CD4-positive, alpha-beta memory T cell (primary cell): ENCODE data around the gene ZBTB16. TPM values are rescaled to one million over a fixed set of nuclear protein-coding genes. Genes with fewer than 3 reads are reported as not detected.

Source experiments
- CTCF ChIA-PET: fragments of 350-600 bp; sonication (Branson Sonifier 250); formaldehyde crosslinking; loops from one replicate; lab custom pipeline; 2021; ENCODE audit warnings: inconsistent platforms; ENCODE audit not compliant: partially characterized antibody; lab: Charles Lee
- POLR2A ChIA-PET: fragments of 350-600 bp; sonication (Branson Sonifier 250); formaldehyde crosslinking; loops from one replicate; lab custom pipeline; 2021; ENCODE audit not compliant: partially characterized antibody; lab: Charles Lee
- DNase-seq, 5 donors: peaks; one replicate each; pipeline versions ENCODE4 v3.0.0 to v3.0.0-alpha.2; 2020 to 2022; ENCODE audit warnings: mixed read lengths in 1 of 5
- H3K27ac ChIP-seq: one replicate; pipeline ENCODE4 v1.7.0; 2013; ENCODE audit warnings: low read depth, low read length
- H3K27me3 ChIP-seq: 2 replicates; pipeline ENCODE4 v1.7.0; 2013; ENCODE audit warnings: mild to moderate bottlenecking, low read length, moderate library complexity; ENCODE audit not compliant: insufficient read depth
- H3K36me3 ChIP-seq: 2 replicates; pipeline ENCODE4 v1.7.0; 2013; ENCODE audit warnings: mild to moderate bottlenecking, low read length, moderate library complexity; ENCODE audit not compliant: insufficient read depth
- H3K4me1 ChIP-seq: 2 replicates; pipeline ENCODE4 v1.7.0; 2013; ENCODE audit warnings: mild to moderate bottlenecking, low read length, moderate library complexity; ENCODE audit not compliant: insufficient read depth
- H3K4me3 ChIP-seq, 2 donors: one replicate each; pipeline ENCODE4 v1.7.0; 2013; ENCODE audit warnings: low read length in 2 of 2, mild to moderate bottlenecking in 1 of 2
- H3K9me3 ChIP-seq, 2 donors: one replicate each; pipeline ENCODE4 v1.7.0; 2013; ENCODE audit warnings: low read length in 2 of 2, control low read depth in 1 of 2; ENCODE audit not compliant: control insufficient read depth in 1 of 2
- H3K27ac Mint-ChIP-seq, 7 donors: one replicate each; pipeline ENCODE4 v1.8.0; 2020 to 2021; ENCODE audit warnings: mixed read lengths in 7 of 7, mild to moderate bottlenecking in 6 of 7, inconsistent platforms in 3 of 7, moderate library complexity in 3 of 7
- H3K27me3 Mint-ChIP-seq, 2 donors: one replicate each; pipeline ENCODE4 v1.8.0; 2020 to 2021; ENCODE audit warnings: mixed read lengths in 2 of 2
- H3K36me3 Mint-ChIP-seq, 2 donors: one replicate each; pipeline ENCODE4 v1.8.0; 2020 to 2021; ENCODE audit warnings: mixed read lengths in 2 of 2, inconsistent platforms in 1 of 2, mild to moderate bottlenecking in 1 of 2
- H3K4me1 Mint-ChIP-seq, 4 donors: one replicate each; pipeline ENCODE4 v1.8.0; 2020 to 2021; ENCODE audit warnings: mixed read lengths in 4 of 4, mild to moderate bottlenecking in 1 of 4
- H3K4me3 Mint-ChIP-seq, 8 donors: one replicate each; pipeline ENCODE4 v1.8.0; 2020 to 2021; ENCODE audit warnings: mixed read lengths in 8 of 8, mild to moderate bottlenecking in 7 of 8, moderate library complexity in 6 of 8, inconsistent platforms in 3 of 8
- H3K9me3 Mint-ChIP-seq, 8 donors: one replicate each; pipeline ENCODE4 v1.8.0; 2020 to 2021; ENCODE audit warnings: mixed read lengths in 8 of 8, mild to moderate bottlenecking in 5 of 8, inconsistent platforms in 3 of 8, moderate library complexity in 1 of 8
- intact Hi-C: fragments of 100-400 bp; cut with micrococcal nuclease; formaldehyde crosslinking; loops from one replicate; pipeline ENCODE4 v1.15.1; 2023
- polyA plus RNA-seq, 2 donors: library from polyadenylated mRNA; unstranded; fragments of 300-500 nt; fragmentation: Illumina TruSeq; gene quantifications; one replicate each; pipeline ENCODE4 v1.2.3, GENCODE V29; 2021
- total RNA-seq, 2 experiments: library from RNA; stranded (reverse); gene quantifications; one replicate each; pipeline ENCODE4 v1.2.3, GENCODE V29; 2021

Gene ZBTB16
- total and polyA plus RNA-seq, 4 experiments from 2014 or later = 5.6 to 28.4 (median 8.6) TPM

DNA sequence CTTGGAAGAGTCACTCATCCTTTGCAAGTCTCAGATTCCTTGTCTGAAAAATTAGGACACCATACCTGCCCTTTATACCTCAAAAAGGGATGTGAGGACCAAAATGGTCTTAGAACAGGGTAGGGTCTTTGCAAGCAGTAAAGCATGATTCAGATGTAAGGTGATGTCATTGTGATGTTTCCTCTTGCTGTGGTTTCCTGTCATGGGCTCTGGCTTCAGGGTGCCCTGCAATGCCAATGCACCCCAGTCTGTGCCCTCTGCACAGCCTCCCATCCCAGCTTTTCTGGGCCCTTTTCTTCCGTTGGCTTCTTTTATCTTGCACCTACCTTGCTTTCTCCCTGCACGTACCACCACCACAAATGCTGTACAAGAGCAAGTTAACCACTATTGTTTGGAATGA, 148.9 kb downstream of the ZBTB16 start:
- ChIA-PET CTCF (interaction anchor here (1.1 to 3.5 kb wide), 3 partner anchors 18 to 312 kb away, joined by 4 to 15 read pairs (median 5); no protein-coding TSS in a partner anchor), POLR2A (interaction anchor here (0.8 to 3.5 kb wide), 6 partner anchors 8 to 48 kb away, joined by 3 to 20 read pairs (median 5); no protein-coding TSS in a partner anchor)
- Histone ChIP-seq H3K4me3 (peak overlapping the region in 1 of 2 donors; percentile 10), H3K4me1 (peaks cover 30% of the 10 kb centered on the region), H3K27ac (no peak overlapping the region), H3K27me3 (no peaks in the 10 kb centered on the region), H3K9me3 (no peaks in the 10 kb centered on the region), H3K36me3 (no peaks in the 10 kb centered on the region)
- Mint-ChIP-seq H3K4me3 (peak overlapping the region in 6 of 8 donors; percentile 0 to 62 (median 34)), H3K4me1 (peaks cover 23 to 51% (median 32%) of the 10 kb centered on the region in 4 donors), H3K27me3 (no peaks in the 10 kb centered on the region), H3K27ac (peak overlapping the region; percentile 0 to 77 (median 44)), H3K36me3 (no peaks in the 10 kb centered on the region), H3K9me3 (peaks cover 0 to 2% (median 0%) of the 10 kb centered on the region in 8 donors)
- intact Hi-C loops = no loop called here
- DNase-seq = peak; percentile 31 to 60 (median 40)

DNA sequence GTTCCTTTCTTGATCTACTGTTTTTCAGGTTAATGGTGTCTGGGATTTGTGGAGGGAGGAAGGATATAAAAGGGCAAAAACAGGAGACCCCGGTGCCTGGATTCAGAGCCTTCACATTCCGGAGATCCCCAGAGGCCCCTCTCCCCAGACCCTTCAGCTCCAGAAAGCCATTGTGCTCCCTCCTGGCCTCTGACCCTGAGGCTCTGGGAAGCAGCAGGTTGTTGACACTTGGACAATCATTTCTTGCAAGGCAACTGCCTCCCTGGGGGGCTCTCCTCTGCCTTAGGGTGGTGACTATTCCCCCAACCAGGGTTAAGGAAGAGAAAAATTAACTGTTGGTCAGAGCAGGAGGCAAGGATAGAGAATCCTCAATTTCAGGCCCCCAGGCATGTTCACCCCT, 149.8 kb downstream of the ZBTB16 start:
- Histone ChIP-seq H3K4me3 (no peak overlapping the region), H3K36me3 (no peaks in the 10 kb centered on the region), H3K4me1 (peaks cover 30% of the 10 kb centered on the region), H3K9me3 (no peaks in the 10 kb centered on the region), H3K27me3 (no peaks in the 10 kb centered on the region), H3K27ac (no peak overlapping the region)
- no peak for DNase-seq
- Mint-ChIP-seq H3K4me3 (no peak overlapping the region), H3K9me3 (peaks cover 0 to 2% (median 0%) of the 10 kb centered on the region in 8 donors), H3K36me3 (no peaks in the 10 kb centered on the region), H3K27me3 (no peaks in the 10 kb centered on the region), H3K27ac (peak overlapping the region in 2 of 7 donors; percentile 11 to 20), H3K4me1 (peaks cover 23 to 61% (median 34%) of the 10 kb centered on the region in 4 donors)
- CTCF ChIA-PET = no interaction called here
- intact Hi-C loops = no loop called here
- POLR2A ChIA-PET = interaction anchor here (1.4 to 3.5 kb wide), 3 partner anchors 26 to 49 kb away, joined by 4 to 20 read pairs (median 5); no protein-coding TSS in a partner anchor

DNA sequence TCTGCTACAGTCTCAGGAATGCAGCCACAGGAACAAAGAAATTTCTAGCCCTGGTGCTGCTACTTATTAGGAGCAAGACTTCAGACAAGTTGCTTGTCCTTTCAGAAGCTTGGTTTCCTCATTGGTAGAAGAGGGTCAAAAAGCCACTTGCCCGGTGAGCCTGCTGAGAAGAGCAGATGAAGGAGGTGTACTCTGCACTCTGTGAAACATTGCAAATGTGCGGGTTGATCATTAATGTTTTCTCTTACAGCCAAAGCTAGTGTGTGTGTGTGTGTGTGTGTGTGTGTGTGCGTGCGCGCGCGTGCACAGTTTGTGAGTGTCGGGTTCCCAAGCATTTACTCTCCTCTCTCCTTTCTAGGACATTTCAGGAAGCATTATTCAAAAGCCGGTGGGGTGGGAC, 150.4 kb downstream of the ZBTB16 start:
- intact Hi-C loops = no loop called here
- Histone ChIP-seq H3K4me3 (no peak overlapping the region), H3K4me1 (peaks cover 30% of the 10 kb centered on the region), H3K36me3 (no peaks in the 10 kb centered on the region), H3K9me3 (no peaks in the 10 kb centered on the region), H3K27me3 (no peaks in the 10 kb centered on the region), H3K27ac (no peak overlapping the region)
- Mint-ChIP-seq H3K4me1 (peaks cover 24 to 61% (median 39%) of the 10 kb centered on the region in 4 donors), H3K4me3 (no peak overlapping the region), H3K27me3 (no peaks in the 10 kb centered on the region), H3K9me3 (peaks cover 0 to 2% (median 0%) of the 10 kb centered on the region in 8 donors), H3K36me3 (no peaks in the 10 kb centered on the region), H3K27ac (peak overlapping the region in 2 of 7 donors; percentile 20 to 38)
- ChIA-PET POLR2A (interaction anchor here (1.4 to 3.5 kb wide), 2 partner anchors 26 to 43 kb away, joined by 4 to 20 read pairs; no protein-coding TSS in a partner anchor), CTCF (no interaction called here)
- DNase-seq = no peak

DNA sequence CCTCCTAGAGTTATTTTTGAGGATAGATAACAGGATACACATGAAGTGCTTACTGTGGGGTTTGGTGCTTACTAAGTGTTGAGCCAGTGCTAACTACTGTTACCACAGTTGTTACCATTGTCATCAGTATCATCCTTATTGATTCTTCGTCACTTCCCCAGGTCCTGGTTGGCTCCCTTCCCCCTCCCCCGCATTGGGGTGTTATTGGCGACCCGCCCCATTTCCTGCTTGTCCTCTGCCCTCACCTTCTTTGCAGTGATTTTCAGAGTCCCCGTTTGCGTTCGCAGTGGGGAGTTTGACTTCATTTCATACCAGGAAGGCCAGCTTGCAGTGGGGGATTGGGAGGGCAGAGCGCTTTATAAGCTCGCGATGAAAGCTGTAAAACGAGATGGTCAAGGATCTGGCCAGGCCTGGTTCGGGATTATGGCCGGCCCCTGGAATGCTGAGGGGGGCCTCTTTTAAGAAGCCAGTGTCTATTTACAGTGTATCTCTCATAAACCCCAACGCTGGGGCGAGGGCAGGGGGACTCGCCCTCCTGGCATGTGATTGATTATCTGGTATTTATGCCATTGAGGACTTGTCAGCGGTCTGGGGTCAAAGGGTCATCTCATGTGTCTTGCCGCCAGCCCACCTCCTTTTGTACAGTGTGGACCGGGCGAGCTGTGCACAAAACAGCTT, 152.1 kb downstream of the ZBTB16 start:
- H3K4me1 ChIP-seq = peaks cover 47% of the 10 kb centered on the region
- Mint-ChIP-seq H3K36me3 (no peaks in the 10 kb centered on the region), H3K4me1 (peaks cover 40 to 74% (median 55%) of the 10 kb centered on the region in 4 donors), H3K27ac (no peak overlapping the region), H3K27me3 (no peaks in the 10 kb centered on the region), H3K9me3 (peaks cover 0 to 2% (median 0%) of the 10 kb centered on the region in 8 donors), H3K4me3 (no peak overlapping the region)
- no peaks in the 10 kb centered on the region for H3K36me3 ChIP-seq
- intact Hi-C loops = no loop called here
- H3K27me3 ChIP-seq = no peaks in the 10 kb centered on the region
- DNase-seq = no peak
- no peaks in the 10 kb centered on the region for H3K9me3 ChIP-seq
- CTCF ChIA-PET = interaction anchor here (1.5 kb wide), 1 partner anchor 50 kb away, joined by 3 read pairs; no protein-coding TSS in a partner anchor
- no peak overlapping the region for H3K4me3 ChIP-seq
- no peak overlapping the region for H3K27ac ChIP-seq
- POLR2A ChIA-PET = interaction anchor here (0.7 kb wide), 1 partner anchor 117 kb away, joined by 3 read pairs; no protein-coding TSS in a partner anchor

DNA sequence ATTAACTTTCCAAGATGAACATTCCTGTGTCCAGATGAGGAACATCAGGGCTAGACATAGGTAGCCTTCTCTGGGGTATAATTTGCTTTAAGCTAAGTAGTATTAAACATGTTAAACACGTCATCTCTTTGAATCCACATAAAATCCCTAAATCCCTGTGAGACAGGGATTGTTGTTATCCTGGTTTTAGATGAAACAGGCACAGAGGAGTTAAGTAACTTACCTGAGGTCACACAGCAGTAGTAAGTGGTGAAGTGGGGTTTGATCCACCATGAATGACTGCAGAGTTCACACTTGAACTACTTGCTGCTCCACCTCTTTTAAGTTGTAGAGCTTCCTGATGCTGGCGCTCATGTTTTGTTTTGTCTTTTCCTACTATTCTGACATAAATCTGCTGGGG, 154.1 kb downstream of the ZBTB16 start:
- Histone ChIP-seq H3K36me3 (no peaks in the 10 kb centered on the region), H3K27ac (no peak overlapping the region), H3K4me1 (peaks cover 47% of the 10 kb centered on the region), H3K9me3 (no peaks in the 10 kb centered on the region), H3K4me3 (no peak overlapping the region), H3K27me3 (no peaks in the 10 kb centered on the region)
- Mint-ChIP-seq H3K4me3 (no peak overlapping the region), H3K27ac (no peak overlapping the region), H3K4me1 (peaks cover 40 to 65% (median 51%) of the 10 kb centered on the region in 4 donors), H3K9me3 (peaks cover 0 to 1% (median 0%) of the 10 kb centered on the region in 8 donors), H3K27me3 (no peaks in the 10 kb centered on the region), H3K36me3 (no peaks in the 10 kb centered on the region)
- no peak for DNase-seq
- ChIA-PET POLR2A (no interaction called here), CTCF (interaction anchor here (0.7 kb wide), 1 partner anchor 49 kb away, joined by 3 read pairs; no protein-coding TSS in a partner anchor)
- intact Hi-C loops = no loop called here

DNA sequence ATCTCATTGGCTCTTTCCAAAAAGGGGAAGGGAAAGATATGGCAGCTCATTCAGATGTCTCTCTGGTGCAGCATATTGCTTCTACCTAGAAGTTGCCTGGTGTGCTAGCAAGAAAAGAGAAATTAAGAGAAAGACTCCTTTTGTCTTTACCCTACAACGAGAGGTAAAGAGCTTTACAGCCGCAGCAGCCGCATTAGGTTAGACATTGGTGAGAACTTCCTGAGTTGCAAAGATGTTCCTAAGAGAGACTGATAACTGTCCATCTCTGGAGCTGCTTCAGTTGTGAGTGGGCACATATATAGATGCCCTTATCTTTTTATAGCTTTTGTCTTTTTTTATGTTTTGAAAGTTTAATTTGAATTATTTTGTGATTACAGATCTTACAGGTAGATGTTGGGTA, 155.9 kb downstream of the ZBTB16 start:
- Mint-ChIP-seq H3K4me1 (peaks cover 33 to 51% (median 41%) of the 10 kb centered on the region in 4 donors), H3K36me3 (no peaks in the 10 kb centered on the region), H3K27ac (peak overlapping the region in 4 of 7 donors; percentile 3 to 70 (median 48)), H3K9me3 (no peaks in the 10 kb centered on the region), H3K27me3 (no peaks in the 10 kb centered on the region), H3K4me3 (peak overlapping the region in 7 of 8 donors; percentile 53 to 76 (median 65))
- Histone ChIP-seq H3K4me1 (peaks cover 35% of the 10 kb centered on the region), H3K9me3 (no peaks in the 10 kb centered on the region), H3K36me3 (no peaks in the 10 kb centered on the region), H3K4me3 (no peak overlapping the region), H3K27me3 (no peaks in the 10 kb centered on the region), H3K27ac (no peak overlapping the region)
- ChIA-PET CTCF (interaction anchor here (0.9 to 1.6 kb wide), 5 partner anchors 9 to 320 kb away, joined by 3 to 4 read pairs (median 3); no protein-coding TSS in a partner anchor), POLR2A (interaction anchor here (1.4 to 2.4 kb wide), 4 partner anchors 9 to 55 kb away, joined by 3 to 11 read pairs (median 6); no protein-coding TSS in a partner anchor)
- no peak for DNase-seq
- intact Hi-C loops = no loop called here
